ENCODE results near the gene KIAA0586. TPM values are rescaled to one million over a fixed set of nuclear protein-coding genes. Genes with fewer than 3 reads are reported as not detected.
"Not testable (repeated sequence)": the region's sequence is repeated elsewhere in the genome, so short reads cannot be mapped to it uniquely, and the experiment has no call there.

KIAA0586 gene
- total and polyA plus RNA-seq, 9 of the 15 experiments (the other 6 are each of a cell fraction or from before 2014, with no cell fraction given) = 11.2 to 30.9 (median 22.6) TPM

DNA sequence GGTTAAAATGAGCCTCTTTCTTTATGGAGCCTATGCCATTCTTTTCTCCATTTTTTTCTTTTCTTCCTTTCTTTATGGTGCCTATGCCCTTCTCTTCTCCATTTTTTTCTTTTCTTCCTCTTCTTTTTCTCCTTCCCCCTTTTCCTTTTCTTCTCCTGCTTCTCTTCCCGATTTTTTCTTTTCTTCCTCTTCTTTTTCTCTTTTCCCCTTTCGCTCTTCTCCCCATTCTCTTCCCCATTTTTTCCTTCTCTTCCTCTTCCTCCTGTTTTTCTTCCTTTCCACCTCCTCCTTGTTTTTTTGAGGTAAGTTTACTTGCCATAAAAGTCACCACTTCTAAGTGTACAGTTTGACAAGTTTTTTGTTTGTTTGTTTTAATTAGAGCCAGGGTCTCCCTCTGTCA is 50.1 kb downstream of the KIAA0586 start:
- FAIRE-seq = no peak
- in situ Hi-C loops (cut with MboI) (no loop called here), intact Hi-C loops (cut with micrococcal nuclease) (no loop called here)
- H3K4me3 ChIP-seq = no peak overlapping the region
- H3K4me1 ChIP-seq (replicated peaks in 1 of 2; ENCODE audit: control insufficient read depth in 2 of 2, insufficient read depth in 2 of 2, low read length in 2 of 2) = no peaks in the 10 kb centered on the region
- no peak overlapping the region for H3K9ac ChIP-seq (ENCODE audit: insufficient read depth in 1 of 2, low read depth in 2 of 2, low read length in 2 of 2)
- H3K9me3 ChIP-seq (replicated peaks; ENCODE audit: control insufficient read depth, insufficient read depth, low read depth, low read length) = no peaks in the 10 kb centered on the region
- H2AFZ ChIP-seq (ENCODE audit: low read depth, low read length) = no peak overlapping the region
- no peak for TF ChIP-seq TARDBP (IDR thresholded peaks at IDR 0.05)
- TF ChIP-seq STAT5B (CRISPR knock-in tag; IDR thresholded peaks at IDR 0.05) = no peak
- no peak for TF ChIP-seq ARHGAP35 (IDR thresholded peaks at IDR 0.05; ENCODE audit: partially characterized antibody)
- TF ChIP-seq, protein P1, sequence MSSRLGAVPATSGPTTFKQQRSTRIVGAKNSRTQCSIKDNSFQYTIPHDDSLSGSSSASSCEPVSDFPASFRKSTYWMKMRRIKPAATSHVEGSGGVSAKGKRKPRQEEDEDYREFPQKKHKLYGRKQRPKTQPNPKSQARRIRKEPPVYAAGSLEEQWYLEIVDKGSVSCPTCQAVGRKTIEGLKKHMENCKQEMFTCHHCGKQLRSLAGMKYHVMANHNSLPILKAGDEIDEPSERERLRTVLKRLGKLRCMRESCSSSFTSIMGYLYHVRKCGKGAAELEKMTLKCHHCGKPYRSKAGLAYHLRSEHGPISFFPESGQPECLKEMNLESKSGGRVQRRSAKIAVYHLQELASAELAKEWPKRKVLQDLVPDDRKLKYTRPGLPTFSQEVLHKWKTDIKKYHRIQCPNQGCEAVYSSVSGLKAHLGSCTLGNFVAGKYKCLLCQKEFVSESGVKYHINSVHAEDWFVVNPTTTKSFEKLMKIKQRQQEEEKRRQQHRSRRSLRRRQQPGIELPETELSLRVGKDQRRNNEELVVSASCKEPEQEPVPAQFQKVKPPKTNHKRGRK (tag; IDR thresholded peaks at IDR 0.05) = 0 out of 2 replicates have a peak, but pooled peaks have one; percentile 63
- TF ChIP-seq DMBX1 (CRISPR knock-in tag; IDR thresholded peaks at IDR 0.05; ENCODE audit: borderline replicate concordance) = no peak
- H3K27ac ChIP-seq (ENCODE audit: extremely low read depth, low read depth, low read length) = no peak overlapping the region
- H3K9me1 ChIP-seq (ENCODE audit: control insufficient read depth, insufficient read depth, low read length) = no peaks in the 10 kb centered on the region
- no peaks in the 10 kb centered on the region for H3K79me2 ChIP-seq (ENCODE audit: control insufficient read depth, insufficient read depth, low read length)
- ChIA-PET CTCF (ENCODE audit: low intra/inter-chr PET ratio) (no interaction called here), POLR2A (no interaction called here)
- DNase-seq (ENCODE audit: extremely low read depth in 1 of 4, low spot score in 3 of 4) = no peak
- no TSS peak for BruUV-seq (replicated peaks)
- no peaks in the 10 kb centered on the region for H3K27me3 ChIP-seq (ENCODE audit: control insufficient read depth in 2 of 2, insufficient read depth in 2 of 2, low read length in 2 of 2)
- peaks cover 19% of the 10 kb centered on the region; the same call in 2 of the 3 replicates for H3K36me3 ChIP-seq (ENCODE audit: control insufficient read depth, insufficient read depth, low read length)
- no peaks in the 10 kb centered on the region for H4K20me1 ChIP-seq (replicated peaks; ENCODE audit: control insufficient read depth, insufficient read depth, low read length)
- 55% methylated on average over 2 of the region's 2 CpGs for WGBS (ENCODE audit: insufficient coverage, low coverage, missing lambda C conversion rate)
- H3K4me2 ChIP-seq (ENCODE audit: insufficient read depth, low read length) = no peak overlapping the region
- no peak for ATAC-seq

DNA sequence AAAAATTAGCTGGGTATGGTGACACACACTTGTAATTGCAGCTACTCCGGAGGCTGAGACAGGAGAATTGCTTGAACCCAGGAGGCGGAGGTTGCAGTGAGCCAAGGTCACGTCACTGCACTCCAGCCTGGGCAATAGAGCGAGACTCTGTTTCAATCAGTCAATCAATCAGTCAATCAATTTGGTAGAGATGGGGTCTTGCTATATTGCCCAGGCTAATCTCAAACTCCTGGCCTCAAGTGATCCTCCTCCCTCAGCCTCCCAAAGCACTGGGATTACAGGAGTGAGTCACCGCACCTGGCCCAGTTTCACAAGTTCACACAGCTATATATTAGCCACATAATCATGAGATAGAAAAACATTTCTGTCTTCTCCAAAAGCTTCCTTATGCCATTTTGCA is 50.8 kb downstream of the KIAA0586 start:
- TF ChIP-seq ZNF121 (CRISPR knock-in tag; conservative IDR thresholded peaks at IDR 0.05) (peak; percentile 49; the same call in 1 of the 2 replicates), RBM25 (IDR thresholded peaks at IDR 0.05; ENCODE audit: low read depth, low read length, severe bottlenecking) (peak; percentile 5)
- H2AFZ ChIP-seq (ENCODE audit: low read depth, low read length); in situ Hi-C loops (cut with MboI); H3K79me2 ChIP-seq (ENCODE audit: control insufficient read depth, insufficient read depth, low read length); H3K27ac ChIP-seq (ENCODE audit: extremely low read depth, low read depth, low read length); H3K4me2 ChIP-seq (ENCODE audit: insufficient read depth, low read length); H3K9ac ChIP-seq (ENCODE audit: insufficient read depth in 1 of 2, low read depth in 2 of 2, low read length in 2 of 2); CTCF ChIA-PET (ENCODE audit: low intra/inter-chr PET ratio); H3K4me3 ChIP-seq; H3K4me1 ChIP-seq (replicated peaks in 1 of 2; ENCODE audit: control insufficient read depth in 2 of 2, insufficient read depth in 2 of 2, low read length in 2 of 2); H3K9me3 ChIP-seq (replicated peaks; ENCODE audit: control insufficient read depth, insufficient read depth, low read depth, low read length); intact Hi-C loops (cut with micrococcal nuclease); POLR2A ChIA-PET; H3K9me1 ChIP-seq (ENCODE audit: control insufficient read depth, insufficient read depth, low read length); ATAC-seq; H4K20me1 ChIP-seq (replicated peaks; ENCODE audit: control insufficient read depth, insufficient read depth, low read length); FAIRE-seq; BruUV-seq (replicated peaks); H3K27me3 ChIP-seq (ENCODE audit: control insufficient read depth in 2 of 2, insufficient read depth in 2 of 2, low read length in 2 of 2); DNase-seq (ENCODE audit: extremely low read depth in 1 of 4, low spot score in 3 of 4): not testable (repeated sequence)
- peaks cover 23% of the 10 kb centered on the region; the same call in 2 of the 3 replicates for H3K36me3 ChIP-seq (ENCODE audit: control insufficient read depth, insufficient read depth, low read length)
- WGBS (ENCODE audit: insufficient coverage, low coverage, missing lambda C conversion rate) = 98% methylated on average over 5 of the region's 5 CpGs
